Measurements from ENCODE around the gene FRMD8.

GRCh38 chr11:65384301-65384889, 2.0 kb upstream of the FRMD8 start:
- TF ChIP-seq EZH2 (IDR thresholded peaks at IDR 0.05; ENCODE audit: borderline replicate concordance, insufficient read depth, low read length, poor library complexity, severe bottlenecking) (no peak), SMC3 (conservative IDR thresholded peaks at IDR 0.05; ENCODE audit: poor library complexity) (no peak), MXI1 (conservative IDR thresholded peaks at IDR 0.05; ENCODE audit: poor library complexity, severe bottlenecking) (no peak), POLR2AphosphoS5 (IDR thresholded peaks at IDR 0.05) (no peak)
- TF ChIP-seq, protein P1, sequence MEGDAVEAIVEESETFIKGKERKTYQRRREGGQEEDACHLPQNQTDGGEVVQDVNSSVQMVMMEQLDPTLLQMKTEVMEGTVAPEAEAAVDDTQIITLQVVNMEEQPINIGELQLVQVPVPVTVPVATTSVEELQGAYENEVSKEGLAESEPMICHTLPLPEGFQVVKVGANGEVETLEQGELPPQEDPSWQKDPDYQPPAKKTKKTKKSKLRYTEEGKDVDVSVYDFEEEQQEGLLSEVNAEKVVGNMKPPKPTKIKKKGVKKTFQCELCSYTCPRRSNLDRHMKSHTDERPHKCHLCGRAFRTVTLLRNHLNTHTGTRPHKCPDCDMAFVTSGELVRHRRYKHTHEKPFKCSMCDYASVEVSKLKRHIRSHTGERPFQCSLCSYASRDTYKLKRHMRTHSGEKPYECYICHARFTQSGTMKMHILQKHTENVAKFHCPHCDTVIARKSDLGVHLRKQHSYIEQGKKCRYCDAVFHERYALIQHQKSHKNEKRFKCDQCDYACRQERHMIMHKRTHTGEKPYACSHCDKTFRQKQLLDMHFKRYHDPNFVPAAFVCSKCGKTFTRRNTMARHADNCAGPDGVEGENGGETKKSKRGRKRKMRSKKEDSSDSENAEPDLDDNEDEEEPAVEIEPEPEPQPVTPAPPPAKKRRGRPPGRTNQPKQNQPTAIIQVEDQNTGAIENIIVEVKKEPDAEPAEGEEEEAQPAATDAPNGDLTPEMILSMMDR (IDR thresholded peaks at IDR 0.05; ENCODE audit: poor library complexity, severe bottlenecking): no peak
- TF ChIP-seq, protein P2, sequence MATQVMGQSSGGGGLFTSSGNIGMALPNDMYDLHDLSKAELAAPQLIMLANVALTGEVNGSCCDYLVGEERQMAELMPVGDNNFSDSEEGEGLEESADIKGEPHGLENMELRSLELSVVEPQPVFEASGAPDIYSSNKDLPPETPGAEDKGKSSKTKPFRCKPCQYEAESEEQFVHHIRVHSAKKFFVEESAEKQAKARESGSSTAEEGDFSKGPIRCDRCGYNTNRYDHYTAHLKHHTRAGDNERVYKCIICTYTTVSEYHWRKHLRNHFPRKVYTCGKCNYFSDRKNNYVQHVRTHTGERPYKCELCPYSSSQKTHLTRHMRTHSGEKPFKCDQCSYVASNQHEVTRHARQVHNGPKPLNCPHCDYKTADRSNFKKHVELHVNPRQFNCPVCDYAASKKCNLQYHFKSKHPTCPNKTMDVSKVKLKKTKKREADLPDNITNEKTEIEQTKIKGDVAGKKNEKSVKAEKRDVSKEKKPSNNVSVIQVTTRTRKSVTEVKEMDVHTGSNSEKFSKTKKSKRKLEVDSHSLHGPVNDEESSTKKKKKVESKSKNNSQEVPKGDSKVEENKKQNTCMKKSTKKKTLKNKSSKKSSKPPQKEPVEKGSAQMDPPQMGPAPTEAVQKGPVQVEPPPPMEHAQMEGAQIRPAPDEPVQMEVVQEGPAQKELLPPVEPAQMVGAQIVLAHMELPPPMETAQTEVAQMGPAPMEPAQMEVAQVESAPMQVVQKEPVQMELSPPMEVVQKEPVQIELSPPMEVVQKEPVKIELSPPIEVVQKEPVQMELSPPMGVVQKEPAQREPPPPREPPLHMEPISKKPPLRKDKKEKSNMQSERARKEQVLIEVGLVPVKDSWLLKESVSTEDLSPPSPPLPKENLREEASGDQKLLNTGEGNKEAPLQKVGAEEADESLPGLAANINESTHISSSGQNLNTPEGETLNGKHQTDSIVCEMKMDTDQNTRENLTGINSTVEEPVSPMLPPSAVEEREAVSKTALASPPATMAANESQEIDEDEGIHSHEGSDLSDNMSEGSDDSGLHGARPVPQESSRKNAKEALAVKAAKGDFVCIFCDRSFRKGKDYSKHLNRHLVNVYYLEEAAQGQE (IDR thresholded peaks at IDR 0.05; ENCODE audit: borderline replicate concordance): no peak

Data from neural cell (in vitro differentiated cells).